Activated B cell treated with CpG ODN at 0.5 μM for 24 hours (primary cell): Measurements from ENCODE around the gene GNAI3. TPM values are rescaled to one million over a fixed set of nuclear protein-coding genes. Genes with fewer than 3 reads are reported as not detected.

Source experiments
- ATAC-seq: fragments of 200-7000 bp; cut with Tn5 transposase; one replicate; pipeline ENCODE4 v1.10.0; 2021; ENCODE audit warnings: low read depth, mild to moderate bottlenecking, moderate library complexity
- CTCF ChIA-PET: fragments of 350-600 bp; sonication (Branson Sonifier 250); formaldehyde crosslinking; loops from one replicate; lab custom pipeline; 2021; ENCODE audit warnings: antibody characterized with exemption; lab: Charles Lee
- POLR2A ChIA-PET: fragments of 350-600 bp; sonication (Branson Sonifier 250); formaldehyde crosslinking; loops from one replicate; lab custom pipeline; 2021; ENCODE audit warnings: antibody characterized with exemption; lab: Charles Lee
- DNase-seq: peaks from one replicate; pipeline ENCODE4 v3.0.0; 2022
- H3K27ac Mint-ChIP-seq: one replicate; pipeline ENCODE4 v1.8.0; 2020; ENCODE audit warnings: mixed read lengths
- H3K27me3 Mint-ChIP-seq: one replicate; pipeline ENCODE4 v1.8.0; 2021; ENCODE audit warnings: mixed read lengths
- H3K36me3 Mint-ChIP-seq: one replicate; pipeline ENCODE4 v1.8.0; 2021; ENCODE audit warnings: low read depth, mixed read lengths
- H3K4me1 Mint-ChIP-seq: one replicate; pipeline ENCODE4 v1.8.0; 2021; ENCODE audit warnings: mixed read lengths
- H3K4me3 Mint-ChIP-seq: one replicate; pipeline ENCODE4 v1.8.0; 2020; ENCODE audit warnings: mild to moderate bottlenecking, mixed read lengths
- H3K9me3 Mint-ChIP-seq: one replicate; pipeline ENCODE4 v1.8.0; 2020; ENCODE audit warnings: mixed read lengths
- intact Hi-C: fragments of 100-400 bp; cut with micrococcal nuclease; formaldehyde crosslinking; loops from one replicate; pipeline ENCODE4 v1.15.1; 2024
- total RNA-seq: library from RNA; stranded (reverse); gene quantifications from 2 replicates; pipeline ENCODE4 v1.2.3, GENCODE V29; 2022
- TF ChIP-seq, protein P1 (sequence below): fragments of 200-600 bp; IDR thresholded peaks from one replicate; pipeline ENCODE4 v1.8.0; 2022; ENCODE audit warnings: antibody characterized with exemption, mild to moderate bottlenecking

GNAI3 gene
- total RNA-seq, 1 donor from 2014 or later = 8.4 TPM

DNA sequence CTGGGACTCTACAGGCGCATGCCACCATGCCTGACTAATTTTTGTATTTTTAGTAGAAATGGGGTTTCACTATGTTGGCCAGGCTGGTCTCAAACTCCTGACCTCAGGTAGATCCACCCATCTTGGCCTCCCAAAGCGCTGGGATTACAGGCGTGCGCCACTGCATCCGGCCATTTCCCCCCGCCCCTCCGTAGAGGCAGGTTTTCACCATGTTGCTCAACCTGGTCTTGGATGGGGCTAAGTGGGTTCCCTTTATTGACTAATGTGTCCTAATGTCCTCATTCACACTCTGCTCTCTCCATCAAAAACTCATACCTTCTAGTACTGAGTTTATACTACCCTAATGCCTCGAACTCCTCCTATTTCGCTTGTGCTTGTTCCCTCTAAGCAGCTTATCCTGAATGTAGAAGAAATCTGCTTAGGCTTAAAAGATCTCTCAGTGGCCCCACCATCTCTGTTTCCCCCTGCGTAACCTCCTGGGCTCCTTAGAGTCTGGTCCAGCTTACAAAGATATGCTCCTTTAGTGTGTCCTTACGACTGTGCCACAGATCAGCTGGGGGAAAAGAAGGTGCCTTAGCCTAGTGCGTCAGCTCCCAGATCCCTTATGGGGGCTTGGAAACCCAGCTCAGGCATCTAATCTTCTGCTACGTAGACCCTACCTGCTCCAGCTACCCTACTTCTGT is 63.0 kb downstream of the GNAI3 start:
- H3K36me3 Mint-ChIP-seq = no peaks in the 10 kb centered on the region
- no peaks in the 10 kb centered on the region for H3K27me3 Mint-ChIP-seq
- H3K27ac Mint-ChIP-seq = no peak overlapping the region
- H3K4me1 Mint-ChIP-seq = peaks cover 14% of the 10 kb centered on the region
- ChIA-PET POLR2A (no interaction called here), CTCF (no interaction called here)
- ATAC-seq (no peak), DNase-seq (no peak)
- H3K9me3 Mint-ChIP-seq = no peaks in the 10 kb centered on the region
- H3K4me3 Mint-ChIP-seq = no peak overlapping the region
- TF ChIP-seq, protein P1, sequence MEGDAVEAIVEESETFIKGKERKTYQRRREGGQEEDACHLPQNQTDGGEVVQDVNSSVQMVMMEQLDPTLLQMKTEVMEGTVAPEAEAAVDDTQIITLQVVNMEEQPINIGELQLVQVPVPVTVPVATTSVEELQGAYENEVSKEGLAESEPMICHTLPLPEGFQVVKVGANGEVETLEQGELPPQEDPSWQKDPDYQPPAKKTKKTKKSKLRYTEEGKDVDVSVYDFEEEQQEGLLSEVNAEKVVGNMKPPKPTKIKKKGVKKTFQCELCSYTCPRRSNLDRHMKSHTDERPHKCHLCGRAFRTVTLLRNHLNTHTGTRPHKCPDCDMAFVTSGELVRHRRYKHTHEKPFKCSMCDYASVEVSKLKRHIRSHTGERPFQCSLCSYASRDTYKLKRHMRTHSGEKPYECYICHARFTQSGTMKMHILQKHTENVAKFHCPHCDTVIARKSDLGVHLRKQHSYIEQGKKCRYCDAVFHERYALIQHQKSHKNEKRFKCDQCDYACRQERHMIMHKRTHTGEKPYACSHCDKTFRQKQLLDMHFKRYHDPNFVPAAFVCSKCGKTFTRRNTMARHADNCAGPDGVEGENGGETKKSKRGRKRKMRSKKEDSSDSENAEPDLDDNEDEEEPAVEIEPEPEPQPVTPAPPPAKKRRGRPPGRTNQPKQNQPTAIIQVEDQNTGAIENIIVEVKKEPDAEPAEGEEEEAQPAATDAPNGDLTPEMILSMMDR = no peak
- intact Hi-C loops = no loop called here

DNA sequence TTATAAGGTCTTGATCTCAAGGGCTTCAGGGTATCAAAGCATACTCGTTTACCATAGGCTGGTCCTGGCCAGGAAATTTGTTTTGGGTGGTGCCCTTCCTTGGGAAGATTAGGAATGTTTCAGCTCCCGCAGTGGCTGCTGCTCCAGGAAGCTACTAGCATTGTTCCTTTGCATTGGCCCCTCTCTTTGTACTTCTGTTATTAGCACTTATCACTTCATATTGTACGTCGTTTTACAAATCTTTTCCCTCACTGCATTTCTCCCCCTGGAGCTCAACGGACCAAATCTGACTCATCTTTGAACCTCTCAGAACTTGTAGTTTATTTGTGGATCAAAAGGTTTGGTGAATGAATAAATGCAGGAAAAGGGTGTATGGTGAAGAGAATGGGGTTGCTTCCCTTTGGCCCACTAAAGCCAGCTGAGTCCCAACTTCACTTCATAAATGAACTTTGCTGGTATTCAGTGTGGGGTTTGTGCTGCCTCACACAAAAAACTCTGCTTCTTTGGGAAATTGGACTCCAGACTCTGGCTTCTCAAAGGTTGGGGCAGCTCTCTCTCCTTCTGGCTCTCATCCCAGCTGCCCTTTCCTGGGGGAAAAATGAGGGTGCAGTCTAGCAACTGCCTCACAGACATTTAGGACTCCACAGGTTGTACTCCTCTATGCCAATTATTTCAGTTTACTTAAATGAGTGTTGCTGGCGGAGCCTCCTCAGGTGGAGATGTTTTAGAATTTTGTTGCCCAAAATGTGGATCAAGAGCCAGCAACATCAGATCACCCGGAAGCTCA is 65.1 kb downstream of the GNAI3 start:
- TF ChIP-seq, protein P1 = no peak
- ChIA-PET POLR2A (interaction anchor here (1.8 kb wide), 1 partner anchor 65 kb away, joined by 5 read pairs; the partner anchor contains the start of gene GNAI3), CTCF (interaction anchor here (1.0 to 1.9 kb wide), 2 partner anchors 67 to 78 kb away, joined by 3 to 8 read pairs; no protein-coding TSS in a partner anchor)
- Mint-ChIP-seq H3K27ac (no peak overlapping the region), H3K4me1 (peaks cover 24% of the 10 kb centered on the region), H3K27me3 (no peaks in the 10 kb centered on the region), H3K36me3 (no peaks in the 10 kb centered on the region), H3K9me3 (no peaks in the 10 kb centered on the region), H3K4me3 (no peak overlapping the region)
- ATAC-seq (no peak), DNase-seq (no peak)
- intact Hi-C loops = no loop called here

DNA sequence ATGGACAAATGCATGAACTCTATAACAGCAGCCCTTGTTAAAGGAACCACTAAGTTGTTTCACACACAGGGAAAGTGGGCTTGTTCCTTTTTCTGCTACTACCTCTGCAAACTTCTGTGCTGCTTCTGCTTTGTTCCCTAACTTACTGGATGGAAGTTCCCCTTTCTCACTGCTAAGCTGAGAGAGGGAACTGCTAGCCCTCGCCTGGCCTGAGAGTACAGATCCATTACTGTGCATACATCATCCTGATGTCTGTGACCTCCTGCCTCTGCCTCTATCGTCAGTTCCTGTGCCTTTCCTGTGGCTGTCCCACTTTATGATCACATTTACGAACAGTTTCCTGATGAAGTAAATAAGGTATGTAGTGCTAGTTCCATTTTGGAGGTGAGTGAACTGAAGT is 67.5 kb downstream of the GNAI3 start:
- ATAC-seq (peak; percentile 28), DNase-seq (no peak)
- Mint-ChIP-seq H3K27me3 (no peaks in the 10 kb centered on the region), H3K9me3 (no peaks in the 10 kb centered on the region), H3K36me3 (peaks cover 4% of the 10 kb centered on the region), H3K4me1 (peaks cover 39% of the 10 kb centered on the region), H3K4me3 (no peak overlapping the region), H3K27ac (peak overlapping the region; percentile 51)
- intact Hi-C loops = loop anchor here (1.0 kb wide), 1 partner anchor 12 kb away; no protein-coding TSS in a partner anchor
- ChIA-PET POLR2A (interaction anchor here (0.6 to 1.7 kb wide), 4 partner anchors 9 to 69 kb away, joined by 4 to 7 read pairs (median 4); partner anchors contain the start of gene GNAI3), CTCF (interaction anchor here (1.4 to 1.6 kb wide), 3 partner anchors 24 to 70 kb away, joined by 4 to 7 read pairs (median 4); no protein-coding TSS in a partner anchor)
- TF ChIP-seq, protein P1 = no peak

- peaks cover 44% of the 10 kb centered on the region for H3K4me1 Mint-ChIP-seq
- ChIA-PET POLR2A (interaction anchor here (0.6 to 1.7 kb wide), 4 partner anchors 8 to 526 kb away, joined by 4 to 9 read pairs (median 6); partner anchors contain the start of gene GNAI3), CTCF (interaction anchor here (1.4 to 2.1 kb wide), 3 partner anchors 24 to 70 kb away, joined by 4 to 7 read pairs (median 5); no protein-coding TSS in a partner anchor)
- H3K9me3 Mint-ChIP-seq = no peaks in the 10 kb centered on the region
- intact Hi-C loops = loop anchor here (1.0 kb wide), 1 partner anchor 12 kb away; no protein-coding TSS in a partner anchor
- H3K36me3 Mint-ChIP-seq = peaks cover 4% of the 10 kb centered on the region
- no peak for ATAC-seq
- H3K4me3 Mint-ChIP-seq = no peak overlapping the region
- H3K27ac Mint-ChIP-seq = peak overlapping the region; percentile 51
- DNase-seq = no peak
- H3K27me3 Mint-ChIP-seq = no peaks in the 10 kb centered on the region
- TF ChIP-seq, protein P1 = no peak
Measured at GRCh38 chr1:109616391-109616790, 68.0 kb downstream of the GNAI3 start.
